GM23338 (cell line): Measurements from ENCODE around the gene PLCD3. TPM values are rescaled to one million over a fixed set of nuclear protein-coding genes. Genes with fewer than 3 reads are reported as not detected.

ENCODE experiments used
- ATAC-seq: fragments of 200-7000 bp; cut with Tn5 transposase; 3 replicates; pipeline ENCODE4 v1.9.1; 2020
- DNase-seq: peaks from one replicate; pipeline ENCODE4 v3.0.0-alpha.2; 2015; ENCODE audit warnings: low spot score
- H2AFZ ChIP-seq: fragments of 200-600 bp; sonication (generic); 2 replicates; pipeline ENCODE4 v1.8.0; 2016; ENCODE audit warnings: antibody characterized with exemption, mild to moderate bottlenecking, moderate library complexity
- H3F3A ChIP-seq: fragments of 200-600 bp; sonication (generic); replicated peaks from 2 replicates; pipeline ENCODE4 v1.8.0; 2017; ENCODE audit warnings: antibody characterized with exemption, mixed run types, low read depth
- H3K27ac ChIP-seq: fragments of 200-600 bp; sonication (generic); 2 replicates; pipeline ENCODE4 v1.6.1; 2016; ENCODE audit warnings: low read depth
- H3K27me3 ChIP-seq: fragments of 200-600 bp; sonication (generic); 2 replicates; pipeline ENCODE4 v1.8.0; 2016; ENCODE audit warnings: mild to moderate bottlenecking, mixed run types, moderate library complexity; ENCODE audit not compliant: insufficient read depth
- H3K36me3 ChIP-seq: fragments of 200-600 bp; sonication (generic); 2 replicates; pipeline ENCODE4 v1.8.0; 2016; ENCODE audit warnings: mild to moderate bottlenecking; ENCODE audit not compliant: insufficient read depth
- H3K4me1 ChIP-seq: fragments of 200-600 bp; sonication (generic); 2 replicates; pipeline ENCODE4 v1.8.0; 2016; ENCODE audit warnings: mild to moderate bottlenecking, moderate library complexity; ENCODE audit not compliant: insufficient read depth
- H3K4me2 ChIP-seq: fragments of 200-600 bp; sonication (generic); 2 replicates; pipeline ENCODE4 v1.7.1; 2017; ENCODE audit warnings: mixed run types
- H3K4me3 ChIP-seq: fragments of 200-600 bp; sonication (generic); 2 replicates; pipeline ENCODE4 v1.6.1; 2016; ENCODE audit warnings: mixed run types
- H3K79me2 ChIP-seq: fragments of 200-600 bp; sonication (generic); replicated peaks from 2 replicates; pipeline ENCODE4 v1.8.0; 2017; ENCODE audit warnings: mild to moderate bottlenecking; ENCODE audit not compliant: insufficient read depth
- H3K9me2 ChIP-seq: fragments of 200-600 bp; sonication (generic); 2 replicates; pipeline ENCODE4 v1.8.0; 2017; ENCODE audit not compliant: insufficient read depth
- H4K20me1 ChIP-seq: fragments of 200-600 bp; sonication (generic); replicated peaks from 2 replicates; pipeline ENCODE4 v1.8.0; 2017; ENCODE audit warnings: mild to moderate bottlenecking; ENCODE audit not compliant: insufficient read depth
- H3K27ac Mint-ChIP-seq: 2 replicates; pipeline ENCODE4 v1.8.0; 2020; ENCODE audit warnings: inconsistent platforms, mild to moderate bottlenecking, moderate library complexity, mixed read lengths
- H3K27me3 Mint-ChIP-seq: 3 replicates; pipeline ENCODE4 v1.8.0; 2022; ENCODE audit warnings: low read depth, mild to moderate bottlenecking, moderate library complexity, mixed read lengths, inconsistent platforms; ENCODE audit not compliant: insufficient read depth, poor library complexity
- H3K36me3 Mint-ChIP-seq: 3 replicates; pipeline ENCODE4 v1.8.0; 2021; ENCODE audit warnings: low read depth, mild to moderate bottlenecking, inconsistent platforms, moderate library complexity, mixed read lengths
- H3K4me1 Mint-ChIP-seq: 3 replicates; pipeline ENCODE4 v1.8.0; 2020; ENCODE audit warnings: mild to moderate bottlenecking, inconsistent platforms, mixed read lengths
- H3K4me3 Mint-ChIP-seq: 3 replicates; pipeline ENCODE4 v1.8.0; 2021; ENCODE audit warnings: moderate library complexity, mild to moderate bottlenecking, inconsistent platforms, mixed read lengths
- H3K9me3 Mint-ChIP-seq: 3 replicates; pipeline ENCODE4 v1.8.0; 2020; ENCODE audit warnings: moderate library complexity, mild to moderate bottlenecking, inconsistent platforms, mixed read lengths
- CTCF ChIP-seq, 2 experiments: fragments of 200-600 bp in 1 of 2; sonication (generic) in 1 of 2; conservative IDR thresholded peaks; 2 replicates each; pipeline versions ENCODE4 v1.5.1 to v1.6.1; 2016 to 2017; ENCODE audit warnings: antibody characterized with exemption in 2 of 2, low read depth in 2 of 2, mild to moderate bottlenecking in 2 of 2, moderate library complexity in 1 of 2
- ETS1 ChIP-seq: IDR thresholded peaks from 2 replicates; pipeline ENCODE4 v1.6.1; 2016; ENCODE audit warnings: antibody characterized with exemption
- EZH2 ChIP-seq: fragments of 200-600 bp; sonication (generic); IDR thresholded peaks from one replicate; pipeline ENCODE4 v1.8.0; 2017; ENCODE audit warnings: antibody characterized with exemption, mild to moderate bottlenecking, low read depth; ENCODE audit not compliant: unreplicated experiment
- EZH2phosphoT487 ChIP-seq: fragments of 200-600 bp; sonication (generic); IDR thresholded peaks from one replicate; pipeline ENCODE4 v1.8.1; 2018; ENCODE audit warnings: antibody characterized with exemption; ENCODE audit not compliant: unreplicated experiment
- JUNB ChIP-seq: IDR thresholded peaks from one replicate; pipeline ENCODE4 v1.6.1; 2016; ENCODE audit warnings: antibody characterized with exemption; ENCODE audit not compliant: unreplicated experiment
- NANOG ChIP-seq: IDR thresholded peaks from 2 replicates; pipeline ENCODE4 v1.6.1; 2016; ENCODE audit warnings: antibody characterized with exemption, borderline replicate concordance
- ZNF114 ChIP-seq: fragments of 250-450 bp; sonication (Bioruptor Pico); IDR thresholded peaks from 2 replicates; pipeline ENCODE4 v1.5.0; 2020; ENCODE audit warnings: mild to moderate bottlenecking, moderate library complexity
- polyA plus RNA-seq: library from polyadenylated mRNA; unstranded; fragments of >200 nt; fragmentation: Nextera tagmentation; extraction: Ambion mirVana; gene quantifications from 2 replicates; pipeline ENCODE4 v1.2.1, GENCODE V29; 2016
- total RNA-seq: library from RNA; depleted of rRNA; stranded (reverse); fragments of >200 nt; shearing (Covaris generic); gene quantifications from 2 replicates; pipeline ENCODE4 v1.2.3, GENCODE V29; 2014

The PLCD3 gene
- total and polyA plus RNA-seq, 2 experiments from 2014 or later = 3.0 to 32.1 TPM

- 0 out of 4 replicates have a peak, but pooled peaks of 1 of the 2 experiments have one; percentile 10 for TF ChIP-seq CTCF (conservative IDR thresholded peaks at IDR 0.05; ENCODE audit: low read depth in 2 of 2)
These were observed 40.4 kb upstream of the PLCD3 start (continued) for GRCh38 chr17:45172541-45173286.

GRCh38 chr17:45172232-45172540, 39.9 kb upstream of the PLCD3 start:
- peak overlapping the region; percentile 97 for H3K27ac ChIP-seq
- H3K79me2 ChIP-seq = no peaks in the 10 kb centered on the region
- H3K36me3 Mint-ChIP-seq = peaks cover 22% of the 10 kb centered on the region
- H2AFZ ChIP-seq = peak overlapping the region; percentile 90; the same call in 1 of the 2 replicates
- ATAC-seq (peak; percentile 9), DNase-seq (no peak)
- H3K4me1 Mint-ChIP-seq = peaks cover 36% of the 10 kb centered on the region
- no peak for TF ChIP-seq ETS1
- no peak for TF ChIP-seq EZH2phosphoT487
- no peak for TF ChIP-seq JUNB
- TF ChIP-seq NANOG = no peak
- no peak for TF ChIP-seq ZNF114 (CRISPR knock-in tag)
- no peak for TF ChIP-seq CTCF (conservative IDR thresholded peaks at IDR 0.05; ENCODE audit: low read depth in 2 of 2)
- no peak for TF ChIP-seq EZH2
- peaks cover 31% of the 10 kb centered on the region for H3K4me1 ChIP-seq
- H3K4me3 ChIP-seq = peak overlapping the region; percentile 42; the same call in 1 of the 2 replicates
- H4K20me1 ChIP-seq = no peaks in the 10 kb centered on the region
- no peaks in the 10 kb centered on the region for H3K27me3 ChIP-seq
- H3F3A ChIP-seq = 0 out of 2 replicates have a peak, but pooled peaks cover 8% of the 10 kb centered on the region
- H3K27me3 Mint-ChIP-seq = peaks cover 17% of the 10 kb centered on the region
- H3K4me2 ChIP-seq = peak overlapping the region; percentile 77
- no peaks in the 10 kb centered on the region for H3K9me3 Mint-ChIP-seq
- H3K27ac Mint-ChIP-seq = peak overlapping the region; percentile 96
- H3K36me3 ChIP-seq = no peaks in the 10 kb centered on the region
- H3K4me3 Mint-ChIP-seq = peak overlapping the region; percentile 53; the same call in 2 of the 3 replicates
- no peaks in the 10 kb centered on the region for H3K9me2 ChIP-seq
